HTERT RPE-1 (cell line): Measurements from ENCODE around the gene ZRANB1.

Source experiments
- in situ Hi-C: fragments of 300-500 bp; cut with MboI; formaldehyde crosslinking; loops from 4 replicates; pipeline ENCODE4 v1.14.3; 2020; ENCODE audit warnings: low sequenced_read_pairs

Gene ZRANB1

GRCh38 chr10:124918906-124919305, 23.0 kb upstream of the ZRANB1 start:
- in situ Hi-C loops = no loop called here

- in situ Hi-C loops = no loop called here
These were observed 20.7 kb upstream of the ZRANB1 start for GRCh38 chr10:124921261-124921660.

- in situ Hi-C loops = no loop called here
These were observed 18.2 kb upstream of the ZRANB1 start for GRCh38 chr10:124923684-124924083.

GRCh38 chr10:124926548-124926947, 15.4 kb upstream of the ZRANB1 start:
- in situ Hi-C loops = no loop called here

- in situ Hi-C loops = no loop called here
These were observed 13.8 kb upstream of the ZRANB1 start for GRCh38 chr10:124928087-124928486.

GRCh38 chr10:124928545-124928944, 13.4 kb upstream of the ZRANB1 start:
- in situ Hi-C loops = no loop called here

- in situ Hi-C loops = no loop called here
These were observed 6.0 kb upstream of the ZRANB1 start for GRCh38 chr10:124935946-124936345.

DNA sequence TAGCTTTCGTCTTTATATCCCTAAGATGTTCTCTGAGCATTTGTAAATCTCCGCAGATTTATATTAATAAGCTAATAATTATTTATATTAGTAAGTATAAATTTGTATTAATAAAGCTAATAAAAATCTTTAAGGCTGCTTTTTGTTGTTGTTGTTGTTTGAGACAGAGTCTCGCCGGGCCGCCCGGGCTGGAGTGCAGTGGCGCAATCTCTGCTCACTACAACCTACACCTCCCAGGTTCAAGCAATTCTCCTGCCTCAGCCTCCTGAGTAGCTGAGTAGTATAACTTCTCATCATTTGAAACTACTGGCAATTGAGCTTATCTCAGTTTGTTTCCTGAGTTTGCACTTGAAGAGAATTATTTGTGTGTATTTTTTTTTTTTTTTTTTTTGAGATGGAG, 5.1 kb upstream of the ZRANB1 start:
- in situ Hi-C loops = no loop called here

- in situ Hi-C loops = no loop called here
These were observed 2.6 kb upstream of the ZRANB1 start for GRCh38 chr10:124939290-124939689.

DNA sequence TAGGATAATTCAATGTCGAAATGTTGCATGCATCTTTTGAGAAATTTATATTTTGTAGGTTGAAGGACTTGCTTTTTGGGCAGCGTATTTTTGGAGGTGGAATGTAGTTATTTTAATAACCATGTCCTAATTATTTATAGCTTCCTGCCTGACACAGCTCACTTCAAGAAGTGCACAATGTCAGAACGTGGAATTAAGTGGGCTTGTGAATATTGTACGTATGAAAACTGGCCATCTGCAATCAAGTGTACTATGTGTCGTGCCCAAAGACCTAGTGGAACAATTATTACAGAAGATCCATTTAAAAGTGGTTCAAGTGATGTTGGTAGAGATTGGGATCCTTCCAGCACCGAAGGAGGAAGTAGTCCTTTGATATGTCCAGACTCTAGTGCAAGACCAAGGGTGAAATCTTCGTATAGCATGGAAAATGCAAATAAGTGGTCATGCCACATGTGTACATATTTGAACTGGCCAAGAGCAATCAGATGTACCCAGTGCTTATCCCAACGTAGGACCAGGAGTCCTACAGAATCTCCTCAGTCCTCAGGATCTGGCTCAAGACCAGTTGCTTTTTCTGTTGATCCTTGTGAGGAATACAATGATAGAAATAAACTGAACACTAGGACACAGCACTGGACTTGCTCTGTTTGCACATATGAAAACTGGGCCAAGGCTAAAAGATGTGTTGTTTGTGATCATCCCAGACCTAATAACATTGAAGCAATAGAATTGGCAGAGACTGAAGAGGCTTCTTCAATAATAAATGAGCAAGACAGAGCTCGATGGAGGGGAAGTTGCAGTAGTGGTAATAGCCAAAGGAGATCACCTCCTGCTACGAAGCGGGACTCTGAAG, 620 bp downstream of the ZRANB1 start:
- in situ Hi-C loops = no loop called here

DNA sequence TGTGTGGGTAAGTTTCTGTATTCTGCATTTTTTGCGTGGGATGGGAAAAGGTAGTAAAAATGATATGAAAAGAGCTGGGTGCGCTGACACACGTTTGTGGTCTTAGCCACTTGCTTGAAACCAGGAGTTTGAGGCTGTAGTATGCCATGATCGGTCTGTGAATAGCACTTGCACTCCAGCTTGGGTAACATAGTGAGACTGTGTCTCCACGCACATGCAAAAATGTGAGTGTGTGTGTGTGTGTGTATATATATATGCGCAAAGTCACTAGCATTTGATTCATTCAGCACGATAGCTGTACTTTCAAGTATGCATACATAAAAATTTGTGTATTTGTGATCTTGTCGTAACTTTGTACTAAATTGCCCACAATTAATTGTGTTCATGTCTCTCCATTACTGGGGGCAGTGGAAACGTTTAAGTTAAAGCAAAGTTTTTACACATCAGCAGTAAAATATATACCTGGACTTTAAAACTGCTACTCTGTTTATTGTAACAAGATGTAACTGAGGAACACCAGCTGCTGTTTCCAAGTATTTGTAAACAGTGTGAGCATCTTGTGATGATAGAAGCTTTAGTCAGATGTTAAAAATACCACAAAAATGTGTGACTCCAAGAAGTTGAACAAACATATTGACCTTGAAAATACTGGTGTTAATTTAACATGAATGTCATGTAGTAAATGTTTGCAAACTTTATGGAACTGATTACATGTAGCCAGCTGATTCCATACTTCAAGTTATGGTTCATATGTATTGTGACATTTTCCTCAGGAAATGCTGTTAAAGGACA, 1.6 kb downstream of the ZRANB1 start:
- in situ Hi-C loops = no loop called here

- in situ Hi-C loops = no loop called here
These were observed 3.1 kb downstream of the ZRANB1 start for GRCh38 chr10:124944982-124945381.

- in situ Hi-C loops = no loop called here
These were observed 5.0 kb downstream of the ZRANB1 start for GRCh38 chr10:124946945-124947344.

DNA sequence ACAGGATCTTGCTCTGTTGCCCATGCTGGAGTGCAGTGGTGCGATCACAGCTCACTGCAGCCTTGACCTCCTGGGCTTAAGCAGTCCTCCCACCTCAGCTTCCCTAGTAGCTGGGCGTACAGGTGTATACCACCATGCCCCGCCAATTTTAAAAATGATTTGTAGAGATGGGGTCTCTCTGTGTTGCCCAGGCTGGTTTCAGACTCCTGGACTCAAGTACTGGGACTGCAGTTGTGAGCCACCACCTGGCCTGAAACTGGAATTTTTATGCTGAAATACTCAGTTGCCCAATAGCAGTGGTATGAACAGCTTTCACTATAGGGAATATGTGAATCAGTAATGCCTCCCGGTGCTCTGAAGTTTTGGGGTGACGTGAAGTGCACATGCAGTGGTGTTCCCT, 7.6 kb downstream of the ZRANB1 start:
- in situ Hi-C loops = no loop called here

DNA sequence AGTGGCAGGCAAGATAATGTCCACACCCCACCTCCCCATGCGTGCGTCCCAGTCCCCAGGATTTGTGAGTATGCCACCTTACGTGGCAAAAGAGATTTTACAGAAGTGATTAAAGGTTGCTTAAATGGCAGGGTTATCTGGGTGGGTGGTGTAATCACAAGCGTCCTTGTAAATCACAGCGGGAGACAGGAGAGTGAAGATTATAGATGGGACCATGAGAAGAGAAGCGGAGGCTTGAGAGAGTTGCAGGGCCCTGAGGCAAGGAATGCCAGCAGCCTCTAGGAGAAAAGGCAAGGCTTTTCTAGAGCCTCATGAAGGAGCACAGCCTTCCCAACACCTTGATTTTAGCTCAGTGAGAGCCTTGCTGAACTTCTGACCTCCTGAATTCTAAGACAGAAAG, 10.2 kb downstream of the ZRANB1 start:
- in situ Hi-C loops = no loop called here

DNA sequence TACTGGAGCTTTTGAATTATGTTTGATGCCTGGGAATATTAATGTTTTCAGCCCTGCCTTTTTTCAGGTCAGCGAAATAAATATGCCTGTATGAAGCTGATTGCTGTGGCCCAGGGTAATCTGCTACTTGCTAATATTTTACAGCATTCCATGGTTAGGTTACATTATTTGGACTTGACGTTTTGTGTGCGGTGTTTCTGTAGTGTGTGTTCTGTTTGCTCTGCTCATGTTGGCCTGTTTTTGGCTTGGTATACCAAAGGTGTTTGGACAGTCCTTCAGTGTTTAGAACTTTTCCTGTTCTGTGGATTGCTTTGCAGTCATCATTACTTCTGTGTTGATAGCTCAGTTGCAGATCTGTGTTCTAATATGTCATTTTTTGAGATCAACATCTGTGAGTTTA, 11.5 kb downstream of the ZRANB1 start:
- in situ Hi-C loops = no loop called here

DNA sequence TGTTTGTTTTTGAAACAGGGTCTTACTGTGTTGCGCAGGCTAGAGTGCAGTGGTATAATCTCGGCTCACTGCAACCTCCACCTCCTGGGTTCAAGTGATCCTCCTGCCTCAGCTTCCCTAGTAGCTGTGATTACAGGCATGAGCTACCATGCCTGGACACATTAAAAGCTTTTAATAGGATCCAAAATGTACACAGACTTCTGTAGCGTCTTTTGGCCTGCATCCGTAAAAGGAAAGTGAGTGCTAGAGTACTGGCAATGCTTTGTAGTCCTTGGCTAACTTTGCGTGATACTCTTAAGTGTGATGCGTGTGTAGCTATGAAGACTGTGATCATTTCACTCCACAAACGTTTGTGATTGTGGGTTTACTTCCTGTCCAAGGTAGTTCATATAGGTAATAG, 13.3 kb downstream of the ZRANB1 start:
- in situ Hi-C loops = no loop called here

DNA sequence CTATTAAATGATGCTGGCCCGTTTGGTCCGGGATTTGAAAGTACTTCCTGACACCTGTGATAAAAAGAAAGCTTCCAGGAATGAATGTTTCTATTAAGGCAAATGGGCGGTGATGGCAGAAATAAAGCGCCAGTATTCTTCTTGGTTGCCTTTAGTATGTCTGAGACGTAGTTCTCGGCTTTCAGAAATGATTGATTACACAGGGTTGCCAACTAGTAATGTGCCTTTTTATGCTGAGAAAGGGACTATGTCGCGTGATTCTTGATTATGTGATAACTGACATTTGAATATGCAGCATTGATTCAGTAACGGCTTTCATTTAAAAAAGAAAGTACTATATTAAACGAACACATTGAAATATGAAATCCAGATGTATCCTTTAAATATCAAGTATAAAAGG, 13.9 kb downstream of the ZRANB1 start:
- in situ Hi-C loops = no loop called here

DNA sequence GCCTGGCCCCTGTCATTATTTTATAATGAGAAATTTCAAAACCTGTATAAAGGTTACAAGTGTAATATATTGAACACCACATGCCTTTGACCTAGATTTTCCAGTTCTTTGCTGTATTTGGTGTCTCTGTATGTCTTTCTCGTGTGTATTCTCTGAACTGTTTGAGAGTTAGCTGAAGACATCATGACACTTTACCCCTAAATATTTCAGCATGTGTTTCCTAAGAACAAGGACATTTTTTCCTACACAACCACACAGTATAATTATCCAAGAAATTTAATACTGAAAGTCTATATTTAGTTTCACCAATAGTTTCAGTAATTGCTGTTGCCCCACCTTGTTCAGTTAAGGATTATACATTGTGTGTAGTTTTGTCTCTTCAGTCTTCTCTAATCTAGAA, 14.8 kb downstream of the ZRANB1 start:
- in situ Hi-C loops = no loop called here

GRCh38 chr10:124957404-124957947, 15.6 kb downstream of the ZRANB1 start:
- in situ Hi-C loops = no loop called here

DNA sequence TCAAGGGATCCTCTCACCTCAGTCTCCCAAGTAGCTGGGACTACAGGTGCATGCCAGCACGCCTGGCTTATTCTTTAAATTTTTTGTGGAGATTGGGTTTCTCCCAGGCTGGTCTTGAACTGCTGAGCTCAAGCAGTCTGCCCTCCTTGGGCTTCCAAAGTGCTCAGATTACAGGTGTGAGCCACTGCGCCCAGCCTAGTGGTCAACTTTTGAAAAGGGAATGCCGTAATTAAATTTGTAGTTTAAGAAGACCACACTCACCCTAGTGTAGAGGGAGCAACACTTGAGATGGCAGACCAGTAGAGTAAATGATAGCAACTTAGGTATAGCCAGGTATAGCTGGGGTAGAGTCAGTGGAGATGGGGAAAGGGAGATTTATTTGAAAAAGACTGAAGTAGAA, 17.6 kb downstream of the ZRANB1 start:
- in situ Hi-C loops = no loop called here

DNA sequence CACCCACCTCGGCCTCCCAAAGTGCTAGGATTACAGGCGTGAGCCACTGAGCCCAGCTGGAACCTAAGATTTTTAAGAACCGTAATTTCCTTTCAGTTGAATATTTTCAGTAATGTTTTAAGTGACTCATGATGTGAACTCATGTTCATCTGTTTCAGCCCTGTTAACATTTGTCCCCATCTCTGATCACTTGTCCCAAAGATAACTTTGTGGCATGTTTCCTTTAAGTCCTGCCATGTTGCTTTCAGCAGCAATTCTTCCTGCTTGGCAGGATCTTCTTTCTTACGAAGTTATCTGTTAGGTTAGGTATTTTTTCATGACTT, 19.3 kb downstream of the ZRANB1 start:
- in situ Hi-C loops = no loop called here
